Adipose tissue (tissue), 3 donors: Measurements from ENCODE around the gene OR51A4. TPM values are rescaled to one million over a fixed set of nuclear protein-coding genes. Genes with fewer than 3 reads are reported as not detected.
"Not testable (repeated sequence)": the region's sequence is repeated elsewhere in the genome, so short reads cannot be mapped to it uniquely, and the experiment has no call there.

Experiments
- H3K27ac ChIP-seq: one replicate; pipeline ENCODE4 v1.5.1; 2013; ENCODE audit warnings: low read depth, low read length
- WGBS, 3 donors: extraction: QIAGEN DNeasy Blood & Tissue Kit; methylation state at CpG; one replicate each; pipeline ENCODE4 v1.1.7; 2013; 5-methylcytosine and 5-hydroxymethylcytosine counted together
- polyA plus RNA-seq, 3 donors: library from polyadenylated mRNA; stranded (reverse); fragments of 200-250 nt; gene quantifications; one replicate each; pipeline ENCODE4 v1.2.3, GENCODE V29; 2013
- donor health status: healthy with polysubstance abuse.
- donor health status: Bipolar disorder and iron deficiency.
- donor health status: healthy.

The OR51A4 gene, protein sequence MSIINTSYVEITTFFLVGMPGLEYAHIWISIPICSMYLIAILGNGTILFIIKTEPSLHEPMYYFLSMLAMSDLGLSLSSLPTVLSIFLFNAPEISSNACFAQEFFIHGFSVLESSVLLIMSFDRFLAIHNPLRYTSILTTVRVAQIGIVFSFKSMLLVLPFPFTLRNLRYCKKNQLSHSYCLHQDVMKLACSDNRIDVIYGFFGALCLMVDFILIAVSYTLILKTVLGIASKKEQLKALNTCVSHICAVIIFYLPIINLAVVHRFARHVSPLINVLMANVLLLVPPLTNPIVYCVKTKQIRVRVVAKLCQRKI
- polyA plus RNA-seq, result not detected

DNA sequence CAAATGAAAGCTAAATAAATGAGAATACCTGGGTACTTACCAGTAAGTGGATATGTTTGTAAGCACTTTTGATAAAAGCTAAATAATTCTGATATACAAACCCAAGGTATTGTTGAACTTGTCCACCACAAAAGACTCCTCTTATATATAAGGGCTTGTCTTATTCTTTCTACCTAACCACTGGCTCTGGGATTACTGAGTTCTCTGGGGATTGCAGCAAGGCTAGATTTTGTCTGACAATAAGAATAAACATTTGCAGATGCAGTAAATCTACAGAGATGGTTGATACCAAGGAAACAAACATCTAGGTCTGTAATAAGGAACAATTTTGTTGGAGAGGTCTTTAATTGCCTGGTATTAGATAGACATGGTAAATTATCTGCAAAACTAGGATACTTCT, at the start of gene OR51A4:
Gene OR51A4 (minus strand): TSS at position 101 of the 400 bp plus-strand sequence. CDS start 505 bp downstream, outside the sequence.
- no peak within 1 kb of the TSS for H3K27ac ChIP-seq

DNA sequence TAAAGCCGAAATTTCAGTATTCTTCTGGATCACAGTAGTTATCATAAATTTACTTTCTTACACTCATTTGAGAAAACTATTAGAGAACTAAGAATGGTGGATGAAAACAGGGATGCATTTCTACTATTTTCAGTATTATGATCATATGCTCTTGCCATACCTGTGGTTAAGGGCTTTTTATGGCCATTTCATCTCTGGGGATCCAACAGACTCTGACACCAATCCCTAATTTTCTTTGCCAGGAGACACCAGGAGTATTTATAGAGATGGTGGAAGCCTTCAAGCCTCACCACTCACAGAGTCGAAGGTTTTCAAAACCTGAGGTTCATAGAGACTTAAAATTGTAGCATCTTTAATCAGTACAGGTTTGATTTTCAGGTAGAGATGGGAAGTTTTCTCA, 47.1 kb upstream of the OR51A4 start, which contains the start of gene OR51L1:
Gene OR51L1 (plus strand): TSS at position 301 of the 400 bp plus-strand sequence. CDS start 4,132 bp downstream, outside the sequence.
- WGBS, 3 donors, result 81 to 86% (median 86%) methylated on average over 2 of the region's 2 CpGs

DNA sequence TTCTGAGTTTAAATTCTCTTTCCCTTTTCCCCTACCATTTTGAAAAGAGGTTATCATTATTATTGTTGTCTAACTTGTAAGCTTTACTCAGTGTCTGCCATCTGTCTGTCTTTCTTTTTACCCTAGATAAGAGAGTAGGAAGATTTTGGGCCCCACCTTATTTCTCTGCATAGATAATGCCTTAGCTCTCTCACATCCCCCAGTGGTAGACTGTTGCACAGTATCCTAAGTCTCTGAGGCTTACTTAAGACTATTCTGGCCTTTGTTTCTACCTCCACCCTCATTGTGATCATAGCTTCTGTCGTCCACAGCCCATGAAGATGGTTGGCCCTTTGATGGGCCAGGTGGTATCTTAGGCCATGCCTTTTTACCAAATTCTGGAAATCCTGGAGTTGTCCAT, 43.7 kb upstream of the OR51A4 start:
- H3K27ac ChIP-seq, result no peak overlapping the region
- WGBS, 3 donors, result 35 to 94% (median 50%) methylated on average over 1 of the region's 1 CpG

More for the DNA sequence above, 47.1 kb upstream of the OR51A4 start, which contains the start of gene OR51L1:
- H3K27ac ChIP-seq, result no peak within 1 kb of the TSS

DNA sequence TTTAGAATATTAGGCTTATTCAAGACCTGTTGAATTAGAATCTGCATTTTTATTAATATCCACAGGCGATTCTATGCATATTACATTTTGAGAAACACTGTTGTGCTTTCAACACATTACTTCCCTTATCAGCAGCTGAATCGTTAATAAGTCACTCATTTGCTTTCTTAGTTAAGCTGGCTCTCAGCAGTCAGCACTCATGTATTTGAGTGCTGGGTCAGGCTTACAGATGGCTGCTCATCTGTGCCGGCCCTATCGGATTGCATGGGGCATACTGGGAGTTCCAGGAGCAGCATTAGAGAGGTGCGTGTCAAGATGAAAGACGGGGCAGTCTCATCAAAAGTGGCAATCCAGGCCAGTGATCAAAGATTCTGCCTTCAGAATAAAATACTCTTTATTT, 36.4 kb upstream of the OR51A4 start:
- WGBS, 3 donors, result 28 to 81% (median 76%) methylated on average over 6 of the region's 6 CpGs
- no peak overlapping the region for H3K27ac ChIP-seq

DNA sequence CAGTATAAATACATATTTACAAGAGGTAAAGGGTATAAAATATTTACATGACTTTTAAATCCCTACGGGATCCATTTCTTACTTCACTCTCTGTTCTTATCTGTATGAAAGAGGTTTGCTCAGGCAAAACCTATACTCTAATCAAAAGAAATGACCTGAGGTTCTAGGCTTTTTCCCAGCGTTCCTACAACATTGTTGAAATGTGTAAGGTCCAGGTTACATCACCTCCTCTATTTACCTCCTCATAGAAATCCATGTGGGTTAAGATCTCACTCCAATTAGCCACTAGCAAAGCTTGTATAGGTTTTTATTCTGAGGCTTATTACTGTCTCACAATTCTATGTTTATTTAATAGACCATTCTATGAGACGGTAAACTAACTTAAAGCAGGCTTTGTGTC, 35.3 kb upstream of the OR51A4 start:
- WGBS, 3 donors, result 70 to 82% (median 77%) methylated on average over 3 of the region's 3 CpGs
- no peak overlapping the region for H3K27ac ChIP-seq

DNA sequence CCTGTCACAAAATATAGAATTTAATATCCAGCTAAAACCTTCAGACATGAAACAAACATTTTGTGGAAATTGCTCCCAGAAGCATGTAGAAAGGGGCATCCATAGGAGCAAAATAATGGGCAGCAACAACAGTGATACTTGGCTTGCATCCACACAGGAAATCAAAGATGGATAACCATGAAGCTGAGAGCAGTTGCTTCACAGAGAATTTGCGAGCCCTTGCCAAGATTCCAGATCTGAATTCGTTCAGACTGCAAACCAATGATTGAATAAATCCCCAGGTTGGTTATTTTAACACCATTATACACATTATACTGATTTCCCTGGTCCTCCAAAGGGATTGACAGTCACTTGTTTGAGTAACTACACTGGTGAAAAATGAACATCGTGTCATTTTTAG, 31.6 kb upstream of the OR51A4 start:
- WGBS, 3 donors, result 46 to 69% (median 51%) methylated on average over 3 of the region's 3 CpGs
- H3K27ac ChIP-seq, result no peak overlapping the region

DNA sequence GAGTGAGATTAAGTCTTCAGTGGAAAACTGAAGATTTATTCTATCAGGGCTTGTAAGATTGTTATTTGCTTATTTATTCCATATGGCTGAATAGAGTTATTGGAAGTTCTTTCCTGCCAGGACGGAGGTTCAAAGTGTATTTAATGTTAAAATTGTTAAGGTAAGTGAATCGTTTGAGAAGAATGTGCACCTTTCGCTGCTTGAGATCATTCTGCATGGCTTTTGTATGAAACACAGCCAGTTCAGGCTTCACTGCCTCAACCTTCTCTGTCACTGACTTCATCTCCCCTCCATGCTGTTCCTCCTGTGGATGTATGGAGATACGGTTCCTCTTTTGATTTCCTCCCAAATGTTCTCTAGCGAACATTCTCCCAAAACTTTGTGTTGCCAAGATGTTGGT, 28.0 kb upstream of the OR51A4 start:
- 84 to 88% (median 84%) methylated on average over 5 of the region's 5 CpGs for WGBS, 3 donors
- no peak overlapping the region for H3K27ac ChIP-seq

DNA sequence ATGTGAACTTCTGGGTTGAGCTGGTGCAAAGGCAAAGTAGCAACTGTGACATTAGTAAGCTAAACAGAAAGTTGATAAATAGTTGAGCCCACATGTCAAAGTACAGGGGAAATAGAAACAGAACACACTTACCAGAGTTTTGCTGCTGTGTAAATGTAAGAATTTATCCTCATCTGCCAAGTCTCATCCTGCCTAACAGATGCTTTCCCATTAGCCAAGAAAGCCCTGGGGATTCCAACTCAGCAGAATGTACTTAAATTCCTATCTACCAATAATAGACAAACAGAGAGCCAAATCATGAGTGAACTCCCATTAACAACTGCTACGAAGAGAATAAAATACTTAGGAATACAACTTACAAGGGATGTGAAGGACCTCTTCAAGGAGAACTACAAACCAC, 15.4 kb upstream of the OR51A4 start:
- H3K27ac ChIP-seq, result no peak overlapping the region
- 45 to 69% (median 47%) methylated on average over 1 of the region's 1 CpG for WGBS, 3 donors

DNA sequence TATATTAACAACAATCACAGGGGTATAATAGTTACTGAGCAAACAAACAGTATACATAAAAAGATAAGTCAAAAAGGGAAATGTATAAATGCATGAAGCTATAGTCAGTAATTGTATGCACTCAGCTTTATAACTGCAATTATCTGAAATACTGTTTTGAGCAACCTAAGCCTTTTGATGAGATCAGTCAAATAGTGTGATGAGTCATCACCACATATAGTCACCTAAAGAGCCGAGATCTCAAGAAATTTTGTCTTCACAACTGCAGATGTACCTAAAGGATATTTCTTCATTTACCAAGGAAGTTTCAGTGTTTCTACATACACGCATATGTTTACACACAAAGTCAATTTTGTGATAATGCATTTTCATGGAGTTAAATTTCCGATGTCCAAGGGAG, 13.5 kb upstream of the OR51A4 start:
- WGBS, 3 donors, result 58 to 83% (median 80%) methylated on average over 3 of the region's 3 CpGs

DNA sequence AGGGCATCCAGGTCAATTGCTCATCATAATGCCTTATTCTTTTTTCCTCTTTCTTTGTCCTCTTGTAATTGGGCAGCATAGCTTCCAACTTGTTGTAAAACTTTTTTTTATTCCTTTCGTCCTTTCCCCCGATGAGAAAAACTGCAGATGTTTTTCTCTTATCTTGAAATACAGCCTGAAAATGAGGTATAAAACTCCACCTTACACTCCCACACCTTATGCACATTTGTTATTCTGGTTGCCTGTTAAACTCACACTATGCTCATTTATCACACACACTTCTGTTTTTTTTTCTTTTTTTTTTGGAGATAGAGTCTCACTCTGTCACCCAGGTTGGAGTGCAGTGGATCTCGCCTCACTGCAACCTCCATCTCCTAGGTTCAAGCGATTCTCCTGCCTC, 10.0 kb upstream of the OR51A4 start:
- 39 to 73% (median 66%) methylated on average over 4 of the region's 4 CpGs for WGBS, 3 donors
- H3K27ac ChIP-seq, result no peak overlapping the region

More for the DNA sequence above, 13.5 kb upstream of the OR51A4 start:
- no peak overlapping the region for H3K27ac ChIP-seq

DNA sequence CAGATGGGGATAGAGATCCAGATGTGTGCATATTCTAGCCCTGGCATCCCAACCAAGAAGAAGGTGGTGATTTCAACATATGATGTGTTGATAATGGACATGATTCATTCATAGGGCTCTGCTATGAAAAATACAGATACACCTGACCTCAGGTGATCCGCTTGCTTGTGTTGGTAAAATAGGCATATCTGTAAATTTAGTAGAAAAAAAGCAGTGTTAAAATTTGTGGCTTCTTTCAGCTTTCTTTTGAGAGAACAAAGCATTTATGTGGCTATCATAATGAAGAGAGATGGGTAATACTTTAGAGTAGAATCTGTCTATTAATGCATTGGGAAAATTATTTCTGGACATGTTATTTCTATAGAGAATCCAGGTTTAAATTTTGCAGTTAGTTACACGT, 8.2 kb upstream of the OR51A4 start, which contains the start of gene OR51A2:
Gene OR51A2 (minus strand): TSS at position 101 of the 400 bp plus-strand sequence. CDS start 0 bp downstream, at position 101.
- not testable (repeated sequence) for H3K27ac ChIP-seq
- 64 to 88% (median 71%) methylated on average over 2 of the region's 2 CpGs for WGBS, 3 donors

DNA sequence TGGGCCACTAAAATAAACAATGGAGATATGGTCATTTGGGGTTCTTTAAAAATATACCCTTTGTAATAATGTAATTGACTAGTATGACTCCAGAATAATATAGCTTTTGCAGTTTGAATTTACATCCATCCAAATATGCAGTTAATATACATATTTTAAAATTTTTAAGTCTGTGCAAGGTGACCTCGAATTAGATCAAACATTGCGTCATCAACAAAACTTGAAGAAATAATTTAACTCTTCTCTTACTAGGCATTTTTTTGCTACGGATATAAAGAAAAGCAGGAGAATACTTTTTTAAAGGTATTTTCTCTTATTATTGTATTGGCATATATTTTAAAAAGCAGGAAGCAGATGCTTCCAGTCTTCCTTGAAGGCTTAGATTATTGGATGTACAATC, 10.7 kb downstream of the OR51A4 start:
- H3K27ac ChIP-seq, result no peak overlapping the region
- WGBS, 3 donors, result 51 to 80% (median 76%) methylated on average over 3 of the region's 3 CpGs

DNA sequence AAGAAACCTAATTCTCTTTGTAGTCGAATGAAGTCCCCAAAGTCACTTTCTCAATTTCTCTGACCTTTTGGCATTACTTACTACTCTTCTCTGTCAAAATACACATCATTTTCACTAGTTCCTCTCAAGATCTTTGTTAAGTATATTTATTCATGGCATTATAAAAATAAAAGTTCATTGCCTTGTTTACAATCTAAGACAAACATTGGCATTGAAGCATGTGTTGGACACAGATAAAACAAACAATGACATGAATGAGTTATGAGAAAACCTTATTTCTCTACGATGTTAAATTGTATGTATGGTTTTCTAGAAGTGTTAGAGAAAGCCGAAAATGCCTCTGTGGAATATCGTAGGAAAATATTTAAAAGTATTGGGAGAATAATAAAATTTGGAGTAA, 14.7 kb downstream of the OR51A4 start:
- WGBS, 3 donors, result 74 to 86% (median 84%) methylated on average over 4 of the region's 4 CpGs
- no peak overlapping the region for H3K27ac ChIP-seq

DNA sequence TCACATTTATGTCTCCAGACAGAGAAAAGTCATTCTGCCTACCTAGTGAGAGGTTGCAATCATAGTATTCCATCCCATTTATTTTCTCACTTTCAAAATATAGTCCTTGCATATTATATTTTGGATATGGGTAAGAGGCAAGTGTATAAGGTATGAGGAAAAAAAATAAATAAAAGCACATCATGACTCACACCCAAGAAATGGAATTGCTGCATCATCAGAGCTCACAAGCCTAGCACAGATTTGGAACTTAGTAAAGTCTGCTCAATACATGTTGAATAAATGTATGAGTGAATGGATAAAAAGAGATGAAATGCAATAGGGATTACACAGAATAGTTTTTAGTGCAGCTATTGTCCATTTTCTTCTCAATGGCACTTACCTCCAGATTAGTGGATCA, 20.8 kb downstream of the OR51A4 start:
- no peak overlapping the region for H3K27ac ChIP-seq

DNA sequence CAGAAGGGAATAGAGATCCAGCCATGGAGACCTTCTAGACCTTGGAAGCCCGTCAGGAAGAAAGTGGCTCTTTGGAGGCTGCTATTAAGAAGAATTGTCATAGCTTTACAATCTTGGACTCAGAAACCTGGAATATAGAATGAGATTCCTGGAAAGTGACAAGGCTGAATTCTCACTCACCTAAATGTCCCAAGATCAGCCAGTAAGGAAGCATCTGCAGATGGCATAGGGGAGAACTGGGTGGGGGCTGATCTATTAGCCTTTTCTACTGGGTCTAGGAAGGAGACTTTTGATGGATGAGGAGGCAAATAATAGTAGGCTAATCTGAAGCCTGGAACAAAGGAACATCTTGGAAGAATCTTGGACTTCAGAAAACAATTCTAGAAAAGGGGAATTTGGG, 23.2 kb downstream of the OR51A4 start, which contains the start of gene OR51G1:
Gene OR51G1 (minus strand): TSS at position 101 of the 400 bp plus-strand sequence. CDS start 0 bp downstream, at position 101.
- no peak within 1 kb of the TSS for H3K27ac ChIP-seq
- 68 to 82% (median 76%) methylated on average over 1 of the region's 1 CpG for WGBS, 3 donors

DNA sequence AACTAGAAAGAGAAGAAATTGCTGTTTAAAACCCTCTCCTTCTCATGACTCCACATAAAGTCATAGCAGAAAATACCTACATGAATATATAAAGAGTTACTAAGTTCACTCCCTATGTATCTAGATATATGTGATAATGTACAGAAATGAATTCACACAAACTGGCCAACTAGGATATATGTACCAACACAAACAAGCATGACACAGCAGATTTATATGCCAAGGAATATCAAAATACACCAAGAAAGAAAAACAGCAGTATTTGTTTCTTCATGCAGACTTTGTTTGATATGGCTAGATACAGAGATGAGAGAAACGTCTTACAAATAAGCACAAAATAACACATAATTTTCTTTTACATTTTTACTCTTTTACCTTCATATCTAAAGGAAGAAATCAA, 25.1 kb downstream of the OR51A4 start:
- H3K27ac ChIP-seq, result no peak overlapping the region
- WGBS, 3 donors, result 38 to 70% (median 53%) methylated on average over 1 of the region's 1 CpG

DNA sequence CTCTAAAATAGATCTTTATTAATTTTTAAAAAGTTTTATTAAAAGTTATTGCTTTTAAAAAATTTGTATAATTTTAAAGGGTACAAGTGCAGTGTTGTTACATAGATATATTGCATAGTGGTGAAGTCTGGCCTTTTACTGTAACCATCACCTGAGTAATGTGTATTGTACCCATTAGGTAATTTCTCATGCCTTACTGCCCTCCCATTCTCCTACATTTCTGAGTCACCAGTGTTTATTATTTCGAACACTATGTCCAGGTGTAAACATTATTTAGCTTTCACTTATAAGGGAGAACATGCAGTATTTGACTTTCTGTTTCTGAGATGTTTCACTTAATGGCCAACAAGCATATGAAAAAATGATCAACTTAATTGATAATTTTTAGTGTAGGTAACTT, 25.6 kb downstream of the OR51A4 start:
- WGBS, 3 donors, result 78 to 86% (median 78%) methylated on average over 1 of the region's 1 CpG
- H3K27ac ChIP-seq, result no peak overlapping the region

DNA sequence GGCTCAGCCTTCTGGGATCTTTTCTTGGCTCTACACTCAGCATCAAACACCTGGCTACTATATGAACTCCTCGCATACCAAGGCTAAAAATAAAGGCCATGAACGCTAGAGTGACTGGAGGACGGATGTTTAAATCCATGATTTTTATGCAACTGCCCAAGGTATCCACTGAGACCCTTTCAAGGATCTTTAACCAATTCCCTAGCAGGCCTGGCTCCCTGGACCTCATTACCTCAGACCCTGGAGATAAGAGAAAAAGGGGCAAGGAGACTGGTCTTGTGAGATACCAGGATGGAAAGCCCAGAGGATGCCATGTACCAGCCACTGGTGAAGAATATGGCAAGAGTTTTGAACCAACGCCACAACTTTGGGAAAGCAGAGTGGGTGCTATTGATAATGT, 28.2 kb downstream of the OR51A4 start, which contains the start of gene OR51G2:
Gene OR51G2 (minus strand): TSS at position 101 of the 400 bp plus-strand sequence. CDS start 3,687 bp downstream, outside the sequence.
- 77 to 87% (median 82%) methylated on average over 4 of the region's 4 CpGs for WGBS, 3 donors
- no peak within 1 kb of the TSS for H3K27ac ChIP-seq

DNA sequence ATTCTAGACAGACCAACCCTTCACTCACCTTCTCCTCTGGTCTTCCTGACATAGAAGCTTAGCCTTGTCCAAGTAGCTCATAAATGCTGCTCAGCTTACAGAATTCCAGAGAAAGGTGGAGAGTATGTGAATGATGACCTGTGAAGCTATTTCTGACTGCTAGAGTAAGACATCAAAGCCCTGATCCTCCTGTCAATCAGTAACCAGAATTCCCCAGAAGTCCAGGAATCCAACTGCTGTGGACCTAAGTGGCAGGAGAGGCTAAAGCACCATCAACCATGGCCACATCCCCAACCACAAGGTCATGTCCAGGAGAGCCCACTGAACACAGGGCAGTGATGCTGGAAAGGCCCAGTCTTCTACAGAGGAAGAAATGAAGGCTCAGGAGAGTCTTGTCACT, 30.8 kb downstream of the OR51A4 start:
- H3K27ac ChIP-seq, result no peak overlapping the region

DNA sequence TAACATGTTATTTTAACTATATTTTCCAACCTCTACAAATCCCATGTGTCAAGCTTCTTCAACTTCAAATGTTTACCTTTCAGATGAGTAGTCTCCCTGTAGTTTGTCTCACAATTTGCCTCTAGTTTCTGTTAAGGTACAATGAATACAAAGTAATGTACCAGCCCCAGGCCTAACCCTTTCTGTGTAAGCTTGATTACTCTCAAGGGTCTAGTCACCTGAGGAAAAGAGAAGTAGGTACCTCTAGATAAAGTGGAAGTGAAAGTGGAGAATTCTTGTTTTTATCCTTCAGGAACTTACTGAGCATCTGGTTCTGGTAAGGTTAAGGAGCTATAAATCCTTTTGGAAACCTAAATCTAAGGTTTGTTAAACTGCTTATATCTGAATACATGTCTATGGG, 43.9 kb downstream of the OR51A4 start, which contains the start of gene OR51A7:
Gene OR51A7 (plus strand): TSS at position 300 of the 400 bp plus-strand sequence. CDS start 3,587 bp downstream, outside the sequence.
- H3K27ac ChIP-seq, result no peak within 1 kb of the TSS
